GM19023 (cell line): ENCODE measurements around the gene CDC42SE2.
A peak's percentile ranks its signal among the peaks of the same experiment; 100 is the strongest.
"Not testable (repeated sequence)": the region's sequence is repeated elsewhere in the genome, so short reads cannot be mapped to it uniquely, and the experiment has no call there.

Source experiments
- ATAC-seq: cut with Tn5 transposase; IDR thresholded peaks from one replicate; pipeline ENCODE4 v1.9.1; 2021; ENCODE audit warnings: mild to moderate bottlenecking, moderate library complexity; ENCODE audit not compliant: unreplicated experiment

The CDC42SE2 gene

GRCh38 chr5:131250751-131251475 lies 12.9 kb upstream of the CDC42SE2 start:
- no peak for ATAC-seq

- ATAC-seq, result peak; percentile 87
Observed at GRCh38 chr5:131252824-131253171, 11.1 kb upstream of the CDC42SE2 start.

- ATAC-seq, result not testable (repeated sequence)
Observed at GRCh38 chr5:131254025-131254424, 9.8 kb upstream of the CDC42SE2 start.

- no peak for ATAC-seq
Observed at GRCh38 chr5:131254741-131255140, 9.1 kb upstream of the CDC42SE2 start.

- no peak for ATAC-seq
Observed at GRCh38 chr5:131256507-131256823, 7.4 kb upstream of the CDC42SE2 start.

- no peak for ATAC-seq
Observed at GRCh38 chr5:131258733-131259132, 5.1 kb upstream of the CDC42SE2 start.

- no peak for ATAC-seq
Observed at GRCh38 chr5:131259326-131259725, 4.5 kb upstream of the CDC42SE2 start.

- ATAC-seq, result no peak
Observed at GRCh38 chr5:131260895-131261294, 3.0 kb upstream of the CDC42SE2 start.

- ATAC-seq, result no peak
Observed at GRCh38 chr5:131261483-131261882, 2.4 kb upstream of the CDC42SE2 start.

- peak; percentile 9 for ATAC-seq
Observed at GRCh38 chr5:131262953-131263541, 806 bp upstream of the CDC42SE2 start.

- peak; percentile 12 for ATAC-seq
Observed at GRCh38 chr5:131264451-131265099, 722 bp downstream of the CDC42SE2 start.

GRCh38 chr5:131265311-131265803 lies 1.5 kb downstream of the CDC42SE2 start:
- no peak for ATAC-seq

- no peak for ATAC-seq
Observed at GRCh38 chr5:131266370-131267060, 2.7 kb downstream of the CDC42SE2 start.

- no peak for ATAC-seq
Observed at GRCh38 chr5:131268758-131269370, 5.0 kb downstream of the CDC42SE2 start.

GRCh38 chr5:131270809-131271208 lies 7.0 kb downstream of the CDC42SE2 start:
- no peak for ATAC-seq

GRCh38 chr5:131271888-131272287 lies 8.0 kb downstream of the CDC42SE2 start:
- not testable (repeated sequence) for ATAC-seq

GRCh38 chr5:131272307-131272706 lies 8.5 kb downstream of the CDC42SE2 start:
- no peak for ATAC-seq

GRCh38 chr5:131272724-131273123 lies 8.9 kb downstream of the CDC42SE2 start:
- no peak for ATAC-seq

- no peak for ATAC-seq
Observed at GRCh38 chr5:131274326-131275063, 10.6 kb downstream of the CDC42SE2 start.

- ATAC-seq, result no peak
Observed at GRCh38 chr5:131276072-131276471, 12.2 kb downstream of the CDC42SE2 start.
